Mesodermal cell (in vitro differentiated cells): Measurements from ENCODE around the gene TAOK3.

ENCODE experiments used
- H3K27ac ChIP-seq: 2 replicates; pipeline ENCODE4 v1.7.0; 2013; ENCODE audit warnings: mild to moderate bottlenecking, low read depth, low read length, moderate library complexity; ENCODE audit not compliant: severe bottlenecking
- H3K36me3 ChIP-seq: 2 replicates; pipeline ENCODE4 v1.7.1; 2013; ENCODE audit warnings: mild to moderate bottlenecking, low read length, moderate library complexity; ENCODE audit not compliant: control insufficient read depth, insufficient read depth
- H3K4me1 ChIP-seq: one replicate; pipeline ENCODE4 v1.7.1; 2013; ENCODE audit warnings: mild to moderate bottlenecking, low read length; ENCODE audit not compliant: insufficient read depth, control insufficient read depth, poor library complexity, severe bottlenecking
- H3K4me3 ChIP-seq: 2 replicates; pipeline ENCODE4 v1.7.0; 2013; ENCODE audit warnings: low read length, control low read depth, mild to moderate bottlenecking; ENCODE audit not compliant: insufficient read depth, poor library complexity, severe bottlenecking; ENCODE audit errors: extremely low read depth
- H3K9me3 ChIP-seq: 2 replicates; pipeline ENCODE4 v1.7.1; 2013; ENCODE audit warnings: mild to moderate bottlenecking, low read length, moderate library complexity; ENCODE audit not compliant: control insufficient read depth
- WGBS, 2 experiments: methylation state at CpG; one replicate each; pipeline ENCODE4 v1.1.5; 2013; ENCODE audit warnings: missing lambda C conversion rate in 2 of 2; ENCODE audit not compliant: insufficient coverage in 2 of 2; 5-methylcytosine and 5-hydroxymethylcytosine counted together

Gene TAOK3

GRCh38 chr12:118397708-118398440, 25.2 kb upstream of the TAOK3 start:
- H3K4me3 ChIP-seq, result no peak overlapping the region
- H3K27ac ChIP-seq, result no peak overlapping the region
- 92 to 94% methylated on average over 2 to 3 of the region's 10 CpGs for WGBS, 2 experiments
- H3K9me3 ChIP-seq, result no peaks in the 10 kb centered on the region
- peaks cover 85% of the 10 kb centered on the region for H3K36me3 ChIP-seq
- H3K4me1 ChIP-seq, result no peaks in the 10 kb centered on the region

- peaks cover 87% of the 10 kb centered on the region for H3K36me3 ChIP-seq
- WGBS, 2 experiments, result no CpG with 5 or more reads among the region's 1 CpG
- H3K9me3 ChIP-seq, result no peaks in the 10 kb centered on the region
- no peaks in the 10 kb centered on the region for H3K4me1 ChIP-seq
- no peak overlapping the region for H3K4me3 ChIP-seq
- H3K27ac ChIP-seq, result no peak overlapping the region
These were observed 19.1 kb upstream of the TAOK3 start for GRCh38 chr12:118391836-118392235.

GRCh38 chr12:118391424-118391823, 18.7 kb upstream of the TAOK3 start:
- Histone ChIP-seq H3K4me1 (no peaks in the 10 kb centered on the region), H3K27ac (no peak overlapping the region), H3K36me3 (peaks cover 87% of the 10 kb centered on the region), H3K9me3 (no peaks in the 10 kb centered on the region), H3K4me3 (no peak overlapping the region)
- 100% methylated on average over 1 of the region's 2 CpGs; no CpG with 5 or more reads in 1 of the 2 experiments for WGBS, 2 experiments

GRCh38 chr12:118377884-118378470, 5.3 kb upstream of the TAOK3 start:
- Histone ChIP-seq H3K27ac (no peak overlapping the region), H3K4me3 (peak overlapping the region; percentile 83), H3K9me3 (no peaks in the 10 kb centered on the region), H3K36me3 (peaks cover 38% of the 10 kb centered on the region), H3K4me1 (no peaks in the 10 kb centered on the region)
- 16 to 46% methylated on average over 4 to 5 of the region's 8 CpGs for WGBS, 2 experiments

- no peak overlapping the region for H3K27ac ChIP-seq
- peak overlapping the region; percentile 83 for H3K4me3 ChIP-seq
- no peaks in the 10 kb centered on the region for H3K9me3 ChIP-seq
- peaks cover 33% of the 10 kb centered on the region for H3K36me3 ChIP-seq
- WGBS, 2 experiments, result 8 to 13% methylated on average over 7 to 8 of the region's 22 CpGs
- H3K4me1 ChIP-seq, result no peaks in the 10 kb centered on the region
These were observed 4.5 kb upstream of the TAOK3 start for GRCh38 chr12:118377021-118377883.

GRCh38 chr12:118376089-118377020, 3.6 kb upstream of the TAOK3 start, which contains the start of gene SUDS3:
TSS of gene SUDS3 (plus strand) at chr12:118376555. CDS start at chr12:118376692, 137 bp downstream.
- Histone ChIP-seq H3K9me3 (no peaks in the 10 kb centered on the region), H3K36me3 (peaks cover 24% of the 10 kb centered on the region), H3K4me1 (no peaks in the 10 kb centered on the region), H3K27ac (peak within 1 kb of the TSS; percentile 98), H3K4me3 (peak within 1 kb of the TSS; percentile 83)
- WGBS, 2 experiments, result 0 to 1% methylated on average over 55 to 66 of the region's 102 CpGs

- H3K4me3 ChIP-seq, result no peak overlapping the region
- 86 to 93% methylated on average over 8 to 10 of the region's 10 CpGs for WGBS, 2 experiments
- no peak overlapping the region for H3K27ac ChIP-seq
- peaks cover 16% of the 10 kb centered on the region for H3K36me3 ChIP-seq
- H3K9me3 ChIP-seq, result no peaks in the 10 kb centered on the region
- no peaks in the 10 kb centered on the region for H3K4me1 ChIP-seq
These were observed 2.6 kb upstream of the TAOK3 start for GRCh38 chr12:118375348-118375747.

GRCh38 chr12:118374909-118375308, 2.2 kb upstream of the TAOK3 start:
- Histone ChIP-seq H3K27ac (no peak overlapping the region), H3K4me3 (no peak overlapping the region), H3K4me1 (no peaks in the 10 kb centered on the region), H3K9me3 (no peaks in the 10 kb centered on the region), H3K36me3 (peaks cover 12% of the 10 kb centered on the region)
- WGBS, 2 experiments, result no CpG with 5 or more reads among the region's 5 CpGs

- H3K27ac ChIP-seq, result no peak overlapping the region
- H3K9me3 ChIP-seq, result no peaks in the 10 kb centered on the region
- no peaks in the 10 kb centered on the region for H3K4me1 ChIP-seq
- 93 to 94% methylated on average over 10 of the region's 14 CpGs for WGBS, 2 experiments
- H3K36me3 ChIP-seq, result peaks cover 5% of the 10 kb centered on the region
- no peak overlapping the region for H3K4me3 ChIP-seq
These were observed 1.5 kb upstream of the TAOK3 start for GRCh38 chr12:118374126-118374725.
